Bronchial smooth muscle cell (primary cell): Measurements from ENCODE around the gene ANKRD27. TPM values are rescaled to one million over a fixed set of nuclear protein-coding genes. Genes with fewer than 3 reads are reported as not detected.

Experiments used
- total RNA-seq: library from RNA; depleted of rRNA; stranded (reverse); fragments of >200 nt; gene quantifications from 2 replicates; pipeline ENCODE4 v1.2.1, GENCODE V29; 2014

Gene ANKRD27
- total RNA-seq: 19.9 and 24.6 TPM in 2 replicates

DNA sequence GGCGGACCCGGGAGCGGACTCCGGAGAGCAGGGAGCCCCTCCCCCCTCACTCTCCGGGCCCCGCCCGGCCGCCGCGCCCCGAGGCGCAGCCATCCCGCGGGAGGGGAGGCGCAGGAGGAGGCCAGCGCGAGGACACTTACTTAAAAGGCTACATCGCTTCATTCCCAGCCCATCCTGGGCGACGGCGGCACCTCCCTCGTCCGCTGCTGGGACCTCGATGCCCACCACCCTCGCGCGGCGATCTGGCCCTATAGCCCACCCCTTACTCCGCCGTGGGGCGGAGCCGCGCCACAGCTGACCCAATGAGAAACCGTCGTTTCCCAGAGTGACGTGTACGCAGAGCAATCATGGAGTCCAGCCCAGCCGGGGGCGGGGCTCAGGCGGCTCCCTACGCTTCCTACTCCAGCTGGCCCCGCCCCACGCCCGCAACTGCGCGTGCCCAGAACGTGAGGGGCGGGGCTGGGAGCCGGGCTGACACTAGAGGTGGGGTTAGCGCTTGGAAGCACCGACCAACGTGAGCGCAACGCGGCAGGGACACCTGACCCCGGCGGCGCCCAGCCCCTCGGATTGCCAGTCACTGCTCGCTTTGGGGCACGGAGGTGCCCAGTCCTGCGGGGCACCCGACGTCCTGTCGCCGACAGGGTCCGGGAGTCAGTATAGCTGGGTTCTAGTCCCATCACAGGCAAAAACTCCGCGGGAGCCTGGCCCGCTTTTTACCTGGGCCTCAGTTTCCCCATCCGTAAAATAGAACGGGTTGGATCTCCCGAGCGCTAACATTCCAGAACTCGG, at the start of gene ANKRD27:
TSS of gene ANKRD27 (minus strand) at position 250 of the 789 bp plus-strand sequence. CDS start 16,165 bp downstream, outside the sequence.

DNA sequence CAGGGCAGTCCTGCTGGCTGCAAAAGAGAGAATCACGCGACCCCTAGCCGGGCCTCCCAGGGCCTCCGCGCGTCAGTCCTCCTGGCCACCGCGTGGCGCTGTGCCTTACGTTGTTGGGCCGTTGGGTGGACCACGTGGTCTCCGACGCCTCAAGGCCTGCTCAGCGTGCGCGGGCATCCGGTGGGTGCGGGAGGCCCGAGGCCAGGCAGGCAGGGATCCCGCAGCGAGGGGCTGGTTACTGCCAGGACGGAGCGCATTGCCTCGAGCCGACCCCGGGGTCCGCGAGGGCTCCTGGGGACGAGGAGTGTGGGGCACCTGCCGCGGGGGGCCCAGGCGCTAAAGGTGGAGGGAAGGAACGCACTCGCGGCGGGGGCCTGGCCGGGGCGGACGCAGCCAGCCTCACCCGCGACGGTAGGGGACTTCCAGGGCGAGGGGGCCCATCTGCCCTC, 44.7 kb upstream of the ANKRD27 start, which contains the start of gene TDRD12:
TSS of gene TDRD12 (plus strand) at position 157 of the 449 bp plus-strand sequence. CDS start 306 bp downstream, outside the sequence.

DNA sequence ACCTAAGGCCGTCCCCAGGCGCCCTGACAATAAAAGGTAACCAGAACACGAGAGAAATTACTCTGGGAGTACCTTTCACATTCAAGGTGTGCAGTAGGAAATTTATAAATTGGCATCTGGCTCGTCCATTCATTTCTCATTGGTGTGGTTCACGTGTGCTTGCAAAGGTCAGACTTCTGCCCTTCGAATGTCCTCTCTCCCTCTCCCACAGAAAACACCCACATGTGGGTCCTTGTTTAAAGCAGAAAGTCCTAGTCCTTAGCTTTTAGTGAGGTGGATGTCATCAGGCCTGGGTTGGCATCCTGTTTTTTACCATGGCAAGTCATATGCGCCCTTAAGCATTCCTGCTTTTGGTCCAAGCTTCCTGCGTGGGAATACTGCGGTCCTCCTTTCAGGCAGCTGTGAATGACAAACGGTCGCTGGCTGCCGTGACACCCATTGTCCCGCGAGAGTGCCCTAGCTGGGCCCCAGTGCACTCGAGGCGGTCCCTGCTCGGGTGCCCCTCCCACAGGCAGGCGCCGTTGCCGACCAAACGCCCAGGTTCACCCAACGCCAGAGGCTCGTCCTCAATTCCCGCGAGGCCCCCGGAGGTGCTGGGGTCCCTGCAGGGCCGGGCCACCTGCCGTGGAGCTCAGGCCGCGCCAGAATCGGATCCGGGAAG, 16.4 kb upstream of the ANKRD27 start, which contains the start of gene NUDT19:
TSS of gene NUDT19 (plus strand) at position 531 of the 661 bp plus-strand sequence. CDS start 140 bp downstream, outside the sequence.

DNA sequence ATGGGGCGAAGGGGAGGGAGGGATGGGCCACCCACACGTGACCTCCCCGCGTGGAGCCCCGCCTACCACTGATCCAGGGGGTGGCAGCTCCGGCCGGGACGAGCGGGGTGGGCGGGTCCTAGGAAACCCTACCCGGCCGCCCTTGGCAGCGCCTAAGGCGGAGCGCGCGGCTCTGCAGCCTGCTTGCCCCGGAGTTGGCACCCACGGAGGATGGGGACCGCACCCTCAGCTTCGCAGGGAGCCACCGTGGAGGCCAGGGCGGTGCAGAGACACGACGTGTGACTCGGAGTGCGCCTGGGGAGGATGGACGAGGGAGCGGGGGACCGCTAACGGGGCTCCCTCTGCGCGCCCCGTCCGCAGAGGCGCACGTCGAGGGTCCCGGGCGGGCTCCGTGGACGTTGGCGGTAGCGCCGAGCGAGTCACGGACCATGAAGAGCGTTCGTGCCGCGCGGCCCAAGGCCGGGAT, 773 bp upstream of the ANKRD27 start, which contains the start of gene RGS9BP:
TSS of gene RGS9BP (plus strand) at position 129 of the 466 bp plus-strand sequence. CDS start 416 bp downstream, outside the sequence.

DNA sequence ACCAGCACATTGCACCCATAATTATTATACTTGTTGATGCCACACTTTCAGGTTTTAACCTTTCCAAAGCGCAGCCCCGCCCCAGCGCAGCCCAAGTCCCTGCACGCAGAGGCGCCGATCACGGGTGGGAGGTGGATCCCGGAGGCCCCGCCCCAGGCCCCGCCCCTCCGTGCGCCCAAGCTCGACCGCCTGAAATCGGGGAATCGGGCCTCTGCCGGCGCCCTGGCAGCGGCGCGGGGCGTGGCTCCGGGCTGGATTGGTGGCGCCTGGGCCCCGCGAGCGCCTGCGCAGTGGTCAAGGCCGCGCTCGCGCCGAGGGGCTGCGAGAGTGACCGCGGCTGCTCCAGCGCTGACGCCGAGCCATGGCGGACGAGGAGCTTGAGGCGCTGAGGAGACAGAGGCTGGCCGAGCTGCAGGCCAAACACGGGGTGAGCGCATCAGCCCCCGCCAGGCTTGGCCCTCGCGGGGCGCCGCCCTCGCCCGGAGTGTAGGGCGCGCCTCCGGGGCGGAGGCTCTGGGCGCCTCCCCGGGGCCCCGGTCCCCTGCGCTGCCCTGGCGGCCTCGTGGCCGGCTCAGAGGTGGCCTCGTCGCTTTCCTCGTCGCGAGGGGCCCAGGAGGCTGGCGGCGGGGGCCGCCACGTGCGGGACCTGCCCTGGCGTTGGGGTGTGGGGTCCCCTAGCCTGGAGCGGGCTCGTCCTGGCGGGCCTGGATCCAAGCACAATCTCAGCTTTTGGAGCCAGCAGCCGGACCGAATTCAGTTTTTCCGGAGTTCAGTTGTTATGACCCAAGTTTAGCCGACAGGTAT, 93.9 kb downstream of the ANKRD27 start, which contains the start of gene PDCD5:
TSS of gene PDCD5 (plus strand) at position 290 of the 804 bp plus-strand sequence. CDS start at position 362, 72 bp downstream.

Other genes with a start within 250 kb of the ANKRD27 start
- 96.3 and 112 TPM in 2 replicates for gene PDCD5, start 94.0 kb downstream of the ANKRD27 start, total RNA-seq
- gene RGS9BP, start 668 bp upstream of the ANKRD27 start, total RNA-seq: 0.32 and 0.34 TPM in 2 replicates
- gene NUDT19, start 16.6 kb upstream of the ANKRD27 start, total RNA-seq: 2.0 and 3.6 TPM in 2 replicates
- gene TDRD12, start 44.6 kb upstream of the ANKRD27 start, total RNA-seq: 0.17 and 0.32 TPM in 2 replicates
- gene SLC7A9, start 194.6 kb upstream of the ANKRD27 start, total RNA-seq: 0.26 TPM in 1 of 2 replicates, not detected in the other